ENCODE measurements around the gene HOATZ.
A peak's percentile ranks its signal among the peaks of the same experiment; 100 is the strongest.

HOATZ gene

GRCh38 chr11:111585371-111585770 lies 70.8 kb downstream of the HOATZ start:
- no peak overlapping the region for H3K4me3 ChIP-seq (ENCODE audit: low read length)
- H3K4me1 ChIP-seq (ENCODE audit: control insufficient read depth, insufficient read depth, low read length): peaks cover 11% of the 10 kb centered on the region
- DNase-seq (ENCODE audit: low read depth): peak; percentile 49

GRCh38 chr11:111586388-111586831 lies 71.8 kb downstream of the HOATZ start:
- Histone ChIP-seq H3K27me3 (replicated peaks; ENCODE audit: control insufficient read depth, insufficient read depth, low read length) (no peaks in the 10 kb centered on the region), H3K4me3 (ENCODE audit: low read length) (no peak overlapping the region), H3K36me3 (ENCODE audit: control insufficient read depth, insufficient read depth, low read length, severe bottlenecking) (no peaks in the 10 kb centered on the region), H3K4me1 (ENCODE audit: control insufficient read depth, insufficient read depth, low read length) (peaks cover 11% of the 10 kb centered on the region), H3K9me3 (ENCODE audit: control insufficient read depth, low read length) (no peaks in the 10 kb centered on the region), H3K9ac (ENCODE audit: low read length) (no peak overlapping the region)
- DNase-seq (ENCODE audit: low read depth): peak; percentile 80

More at GRCh38 chr11:111585371-111585770, 70.8 kb downstream of the HOATZ start:
- no peaks in the 10 kb centered on the region for H3K27me3 ChIP-seq (replicated peaks; ENCODE audit: control insufficient read depth, insufficient read depth, low read length)
- H3K36me3 ChIP-seq (ENCODE audit: control insufficient read depth, insufficient read depth, low read length, severe bottlenecking): no peaks in the 10 kb centered on the region
- no peaks in the 10 kb centered on the region for H3K9me3 ChIP-seq (ENCODE audit: control insufficient read depth, low read length)
- H3K9ac ChIP-seq (ENCODE audit: low read length): no peak overlapping the region

Measured in adipocyte (in vitro differentiated cells).